OCI-LY3 (cell line): ENCODE measurements around the gene GPR156.

ENCODE experiments used
- H2AFZ ChIP-seq: fragments of 200-600, 300-600 bp; shearing (Covaris generic); 2 replicates; pipeline ENCODE4 v1.6.0; 2014; ENCODE audit warnings: antibody characterized with exemption, low read depth, low read length
- H3K27ac ChIP-seq: fragments of 200-600, 300-600 bp; sonication (generic); 2 replicates; pipeline ENCODE4 v1.5.1; 2014; ENCODE audit warnings: mild to moderate bottlenecking, low read length, moderate library complexity, mixed read lengths
- H3K27me3 ChIP-seq: fragments of 200-600, 300-600 bp; sonication (generic); 2 replicates; pipeline ENCODE4 v1.6.1; 2014; ENCODE audit warnings: low read depth, low read length, mixed read lengths
- H3K36me3 ChIP-seq: fragments of 200-600, 300-600 bp; sonication (generic); replicated peaks from 2 replicates; pipeline ENCODE3; 2014; ENCODE audit warnings: low read depth, low read length, mixed read lengths
- H3K4me1 ChIP-seq: fragments of 300-600, 200-600 bp; sonication (generic); 2 replicates; pipeline ENCODE4 v1.6.1; 2014; ENCODE audit warnings: low read length, mixed read lengths
- H3K4me2 ChIP-seq: fragments of 200-600, 300-600 bp; sonication (generic); 2 replicates; pipeline ENCODE4 v1.6.1; 2014; ENCODE audit warnings: low read length, mixed read lengths
- H3K4me3 ChIP-seq: fragments of 300-600, 200-600 bp; sonication (generic); 2 replicates; pipeline ENCODE4 v1.5.1; 2014; ENCODE audit warnings: antibody characterized with exemption, mild to moderate bottlenecking, low read length, moderate library complexity
- H3K79me2 ChIP-seq: fragments of 300-600, 200-600 bp; shearing (Covaris generic); 2 replicates; pipeline ENCODE4 v1.6.1; 2014; ENCODE audit warnings: mild to moderate bottlenecking, low read length, mixed read lengths
- H3K9ac ChIP-seq: fragments of 300-600, 200-600 bp; shearing (Covaris generic); 2 replicates; pipeline ENCODE4 v1.6.0; 2014; ENCODE audit warnings: mild to moderate bottlenecking, low read length, moderate library complexity
- H3K9me3 ChIP-seq: fragments of 200-600, 300-600 bp; shearing (Covaris generic); 2 replicates; pipeline ENCODE4 v1.6.1; 2014; ENCODE audit warnings: low read length, mixed read lengths; ENCODE audit not compliant: insufficient read depth
- H4K20me1 ChIP-seq: fragments of 200-600, 300-600 bp; sonication (generic); 2 replicates; pipeline ENCODE4 v1.6.1; 2016; ENCODE audit warnings: low read length, mixed read lengths; ENCODE audit not compliant: insufficient read depth
- CTCF ChIP-seq: fragments of 200-600, 300-600 bp; sonication (generic); IDR thresholded peaks from 2 replicates; pipeline ENCODE4 v1.5.1; 2014; ENCODE audit warnings: antibody characterized with exemption, low read length, low read depth
- EZH2phosphoT487 ChIP-seq: fragments of 200-600 bp; shearing (Covaris generic); IDR thresholded peaks from 2 replicates; pipeline ENCODE4 v1.6.1; 2018; ENCODE audit warnings: antibody characterized with exemption, mixed run types, low read depth

The GPR156 gene

GRCh38 chr3:120143676-120144075, 141.3 kb downstream of the GPR156 start:
- H3K4me1 ChIP-seq = peaks cover 17% of the 10 kb centered on the region
- TF ChIP-seq CTCF (no peak), EZH2phosphoT487 (no peak)
- H3K9ac ChIP-seq = no peak overlapping the region
- H3K36me3 ChIP-seq = no peaks in the 10 kb centered on the region
- no peak overlapping the region for H2AFZ ChIP-seq
- no peaks in the 10 kb centered on the region for H3K9me3 ChIP-seq
- H3K27ac ChIP-seq = no peak overlapping the region
- H3K27me3 ChIP-seq = no peaks in the 10 kb centered on the region
- no peak overlapping the region for H3K4me2 ChIP-seq
- no peak overlapping the region for H3K4me3 ChIP-seq
- no peaks in the 10 kb centered on the region for H3K79me2 ChIP-seq
- no peaks in the 10 kb centered on the region for H4K20me1 ChIP-seq

- Histone ChIP-seq H3K27ac (no peak overlapping the region), H4K20me1 (no peaks in the 10 kb centered on the region), H3K36me3 (no peaks in the 10 kb centered on the region), H3K27me3 (no peaks in the 10 kb centered on the region), H2AFZ (no peak overlapping the region), H3K4me2 (no peak overlapping the region), H3K79me2 (no peaks in the 10 kb centered on the region), H3K4me3 (no peak overlapping the region), H3K9ac (no peak overlapping the region), H3K4me1 (peaks cover 11% of the 10 kb centered on the region), H3K9me3 (no peaks in the 10 kb centered on the region)
- TF ChIP-seq EZH2phosphoT487 = no peak
- no peak for TF ChIP-seq CTCF
Observed at GRCh38 chr3:120142236-120142635, 142.8 kb downstream of the GPR156 start.

GRCh38 chr3:120140098-120140742, 144.8 kb downstream of the GPR156 start:
- Histone ChIP-seq H3K27me3 (no peaks in the 10 kb centered on the region), H3K36me3 (no peaks in the 10 kb centered on the region), H3K4me2 (no peak overlapping the region), H3K4me1 (peaks cover 2% of the 10 kb centered on the region), H3K9ac (no peak overlapping the region), H3K4me3 (no peak overlapping the region), H4K20me1 (no peaks in the 10 kb centered on the region), H3K9me3 (no peaks in the 10 kb centered on the region), H3K79me2 (no peaks in the 10 kb centered on the region), H3K27ac (no peak overlapping the region), H2AFZ (no peak overlapping the region)
- TF ChIP-seq CTCF (no peak), EZH2phosphoT487 (no peak)

- Histone ChIP-seq H3K4me2 (no peak overlapping the region), H3K36me3 (no peaks in the 10 kb centered on the region), H3K79me2 (no peaks in the 10 kb centered on the region), H2AFZ (no peak overlapping the region), H3K4me1 (no peaks in the 10 kb centered on the region), H3K27me3 (no peaks in the 10 kb centered on the region), H3K9ac (no peak overlapping the region), H3K4me3 (no peak overlapping the region), H3K9me3 (no peaks in the 10 kb centered on the region), H4K20me1 (no peaks in the 10 kb centered on the region), H3K27ac (no peak overlapping the region)
- TF ChIP-seq EZH2phosphoT487 (no peak), CTCF (no peak)
Observed at GRCh38 chr3:120139140-120139539, 145.9 kb downstream of the GPR156 start.
